IMR-90 (cell line): ENCODE data around the gene SLC6A17. TPM values are rescaled to one million over a fixed set of nuclear protein-coding genes. Genes with fewer than 3 reads are reported as not detected.

Source experiments
- ATAC-seq: fragments of 200-7000 bp; cut with Tn5 transposase; 2 replicates; pipeline ENCODE4 v1.9.1; 2020; ENCODE audit warnings: low read depth, mild to moderate bottlenecking, moderate library complexity
- BruUV-seq: library from RNA; stranded (reverse); fragments of 400-500 nt; replicated peaks from 2 replicates; lab custom pipeline; 2021; lab: Mats Ljungman, UMichigan
- CTCF ChIA-PET: fragments of 300-600 bp; formaldehyde crosslinking; extraction: SDS; loops from one replicate; lab custom pipeline; 2021; ENCODE audit warnings: antibody characterized with exemption; lab: Yijun Ruan, JAX
- POLR2A ChIA-PET: fragments of 300-600 bp; sonication (Branson Sonifier 250); formaldehyde crosslinking; loops from one replicate; lab custom pipeline; 2022; ENCODE audit warnings: antibody characterized with exemption; ENCODE audit not compliant: unreplicated experiment; lab: Charles Lee
- DNase-seq: peaks from one replicate; pipeline ENCODE4 v3.0.0; 2013
- H2AFZ ChIP-seq: replicated peaks from 2 replicates; pipeline ENCODE3; 2013; ENCODE audit warnings: low read length, mild to moderate bottlenecking; ENCODE audit not compliant: poor library complexity
- H2AK5ac ChIP-seq: 2 replicates; pipeline ENCODE4 v1.6.1; 2013; ENCODE audit warnings: low read depth, low read length, inconsistent platforms
- H2AK9ac ChIP-seq: replicated peaks from 2 replicates; pipeline ENCODE3; 2013; ENCODE audit warnings: mild to moderate bottlenecking, low read depth, low read length, moderate library complexity; ENCODE audit not compliant: poor library complexity
- H2BK120ac ChIP-seq: 2 replicates; pipeline ENCODE4 v1.6.1; 2013; ENCODE audit warnings: low read depth, low read length, inconsistent platforms
- H2BK15ac ChIP-seq: 3 replicates; pipeline ENCODE4 v1.6.1; 2013; ENCODE audit warnings: low read depth, low read length, inconsistent platforms
- H2BK20ac ChIP-seq: 2 replicates; pipeline ENCODE4 v1.6.1; 2013; ENCODE audit warnings: low read depth, mild to moderate bottlenecking, inconsistent platforms, low read length, moderate library complexity
- H2BK5ac ChIP-seq: 2 replicates; pipeline ENCODE4 v1.6.1; 2013; ENCODE audit warnings: mild to moderate bottlenecking, low read depth, low read length, inconsistent platforms; ENCODE audit not compliant: poor library complexity, severe bottlenecking
- H3K14ac ChIP-seq: replicated peaks from 2 replicates; pipeline ENCODE4 v1.6.1; 2013; ENCODE audit warnings: low read depth, low read length, inconsistent platforms
- H3K18ac ChIP-seq: 2 replicates; pipeline ENCODE4 v1.6.1; 2013; ENCODE audit warnings: low read depth, low read length, control low read depth
- H3K23ac ChIP-seq: 2 replicates; pipeline ENCODE4 v1.6.1; 2013; ENCODE audit warnings: low read depth, low read length, inconsistent platforms
- H3K27ac ChIP-seq: 2 replicates; pipeline ENCODE4 v1.5.1; 2013; ENCODE audit warnings: mild to moderate bottlenecking, control low read depth, low read length; ENCODE audit not compliant: insufficient read depth
- H3K27me3 ChIP-seq: 2 replicates; pipeline ENCODE4 v1.6.1; 2013; ENCODE audit warnings: low read length; ENCODE audit not compliant: control insufficient read depth, insufficient read depth
- H3K36me3 ChIP-seq: 2 replicates; pipeline ENCODE4 v1.6.1; 2013; ENCODE audit warnings: low read length, mixed read lengths; ENCODE audit not compliant: control insufficient read depth, insufficient read depth
- H3K4ac ChIP-seq: 2 replicates; pipeline ENCODE4 v1.6.1; 2013; ENCODE audit warnings: low read depth, low read length, inconsistent platforms
- H3K4me1 ChIP-seq: 2 replicates; pipeline ENCODE4 v1.6.1; 2013; ENCODE audit warnings: low read length, mixed read lengths; ENCODE audit not compliant: control insufficient read depth, insufficient read depth
- H3K4me2 ChIP-seq: 2 replicates; pipeline ENCODE4 v1.6.1; 2013; ENCODE audit warnings: low read depth, mild to moderate bottlenecking, control low read depth, low read length, moderate library complexity
- H3K4me3 ChIP-seq: 2 replicates; pipeline ENCODE4 v1.5.1; 2013; ENCODE audit warnings: low read depth, mild to moderate bottlenecking, control low read depth, low read length, moderate library complexity; ENCODE audit not compliant: insufficient read depth
- H3K56ac ChIP-seq: 2 replicates; pipeline ENCODE4 v1.6.1; 2013; ENCODE audit warnings: low read length, inconsistent platforms; ENCODE audit not compliant: insufficient read depth; ENCODE audit errors: extremely low read depth
- H3K79me1 ChIP-seq, 2 experiments: 2 replicates each; pipeline ENCODE4 v1.6.1; 2013; ENCODE audit warnings: low read length in 2 of 2, inconsistent platforms in 1 of 2, low read depth in 1 of 2
- H3K9ac ChIP-seq: 2 replicates; pipeline ENCODE4 v1.6.1; 2013; ENCODE audit warnings: low read depth, low read length, control low read depth
- H3K9me1 ChIP-seq: 2 replicates; pipeline ENCODE4 v1.6.1; 2013; ENCODE audit warnings: low read length, inconsistent platforms; ENCODE audit not compliant: insufficient read depth
- H3K9me3 ChIP-seq: 2 replicates; pipeline ENCODE4 v1.6.1; 2013; ENCODE audit warnings: low read length; ENCODE audit not compliant: control insufficient read depth, insufficient read depth
- H4K20me1 ChIP-seq: 2 replicates; pipeline ENCODE4 v1.6.1; 2013; ENCODE audit warnings: low read length, inconsistent platforms; ENCODE audit not compliant: insufficient read depth
- H4K5ac ChIP-seq: 2 replicates; pipeline ENCODE4 v1.6.1; 2013; ENCODE audit warnings: mild to moderate bottlenecking, low read depth, low read length, control low read depth
- H4K8ac ChIP-seq, 2 experiments: 2 replicates each; pipeline ENCODE4 v1.6.1; 2013; ENCODE audit warnings: low read depth in 2 of 2, low read length in 2 of 2, control low read depth in 1 of 2, inconsistent platforms in 1 of 2
- H4K91ac ChIP-seq: 2 replicates; pipeline ENCODE4 v1.6.1; 2013; ENCODE audit warnings: low read depth, low read length, inconsistent platforms; ENCODE audit not compliant: insufficient read depth
- MXI1 ChIP-seq: IDR thresholded peaks from 2 replicates; pipeline ENCODE4 v1.6.1; 2012; ENCODE audit warnings: low read depth, mild to moderate bottlenecking, low read length, moderate library complexity, borderline replicate concordance
- WGBS, 2 experiments: methylation state at CpG; one replicate each; pipeline versions ENCODE4 v1.1.5 to v1.1.7; 2013; ENCODE audit warnings: missing lambda C conversion rate in 2 of 2; ENCODE audit not compliant: insufficient read length in 1 of 2; ENCODE audit errors: extremely low coverage in 2 of 2; 5-methylcytosine and 5-hydroxymethylcytosine counted together
- dilution Hi-C: fragments of 300-500 bp; cut with HindIII; formaldehyde crosslinking; loops from one replicate; pipeline ENCODE4 v1.14.3; 2018; ENCODE audit warnings: low sequenced_read_pairs; ENCODE audit not compliant: unreplicated experiment
- in situ Hi-C: fragments of 300-500 bp; cut with MboI; formaldehyde crosslinking; loops from 3 replicates; pipeline ENCODE4 v1.14.3; 2019; ENCODE audit warnings: low sequenced_read_pairs, inconsistent platforms, mixed read lengths
- intact Hi-C: fragments of 100-400 bp; cut with micrococcal nuclease; formaldehyde crosslinking; loops from 2 replicates; pipeline ENCODE4 v1.10.0; 2022
- polyA plus RNA-seq, 3 experiments: library from polyadenylated mRNA; depleted of rRNA; stranded (reverse); fragments of >200 nt; gene quantifications; 2 replicates each; pipeline ENCODE4 v1.2.3, GENCODE V29; 2012; ENCODE audit warnings: low replicate concordance in 1 of 3
- total RNA-seq: library from RNA; depleted of rRNA; stranded (reverse); fragments of >200 nt; gene quantifications from 2 replicates; pipeline ENCODE4 v1.2.3, GENCODE V29; 2012

The SLC6A17 gene
- total and polyA plus RNA-seq, 2 of the 4 experiments (the other 2 are of a cell fraction): 0.54 to 0.82 TPM

DNA sequence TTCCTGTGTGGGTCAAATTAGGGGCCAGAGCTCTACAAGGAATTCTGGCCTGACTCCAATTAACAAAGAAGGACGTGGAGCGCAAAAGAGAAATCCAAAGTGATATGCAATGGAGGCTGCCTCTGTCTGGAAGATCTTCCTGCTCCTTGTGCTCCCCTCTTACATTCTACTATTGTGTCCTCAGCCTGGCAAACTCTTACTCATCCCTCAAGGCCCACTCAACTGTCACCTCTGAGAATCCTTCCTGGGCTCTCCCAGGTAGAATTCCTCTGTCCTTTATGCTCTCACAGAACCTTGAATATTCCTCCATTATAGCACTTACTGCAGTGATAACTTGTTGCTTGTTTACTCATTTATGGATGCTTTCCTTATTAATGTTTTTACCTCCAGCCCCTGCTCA, 91.2 kb downstream of the SLC6A17 start:
- no TSS peak for BruUV-seq
- no peak overlapping the region for H2BK15ac ChIP-seq
- in situ Hi-C loops: no loop called here
- no peak overlapping the region for H3K18ac ChIP-seq
- H3K14ac ChIP-seq: no peak overlapping the region
- ChIA-PET POLR2A (no interaction called here), CTCF (no interaction called here)
- peaks cover under 1% of the 10 kb centered on the region for H3K4me1 ChIP-seq
- no peaks in the 10 kb centered on the region for H3K79me1 ChIP-seq
- no peak overlapping the region for H2BK120ac ChIP-seq
- no peak overlapping the region for H2AFZ ChIP-seq
- no peak overlapping the region for H3K27ac ChIP-seq
- H3K9me1 ChIP-seq: no peaks in the 10 kb centered on the region
- no peaks in the 10 kb centered on the region for H4K20me1 ChIP-seq
- peaks cover 53% of the 10 kb centered on the region for H3K27me3 ChIP-seq
- H3K9ac ChIP-seq: no peak overlapping the region
- H4K8ac ChIP-seq: no peak overlapping the region
- DNase-seq (no peak), ATAC-seq (no peak)
- no peaks in the 10 kb centered on the region for H3K9me3 ChIP-seq
- no peak overlapping the region for H4K91ac ChIP-seq
- no peak overlapping the region for H2BK5ac ChIP-seq
- dilution Hi-C loops: no loop called here
- no peak overlapping the region for H3K4me3 ChIP-seq
- H3K56ac ChIP-seq: no peak overlapping the region
- H3K36me3 ChIP-seq: no peaks in the 10 kb centered on the region
- H4K5ac ChIP-seq: no peak overlapping the region
- no peak overlapping the region for H3K4me2 ChIP-seq
- no peak overlapping the region for H2BK20ac ChIP-seq
- H3K4ac ChIP-seq: no peak overlapping the region
- no CpG with 5 or more reads among the region's 2 CpGs for whole genome bisulfite sequencing, 2 experiments
- intact Hi-C loops: no loop called here
- no peak for TF ChIP-seq MXI1
- no peak overlapping the region for H2AK5ac ChIP-seq
- no peak overlapping the region for H3K23ac ChIP-seq
- H2AK9ac ChIP-seq: no peak overlapping the region
